ENCODE data around the gene ERFL.

- TF ChIP-seq CTCF (IDR thresholded peaks at IDR 0.05), result no peak
- no peak for TF ChIP-seq POLR2A (IDR thresholded peaks at IDR 0.05; ENCODE audit: low read depth)
- no peak for TF ChIP-seq EP300 (IDR thresholded peaks at IDR 0.05)
- no peak for TF ChIP-seq POLR2AphosphoS5 (IDR thresholded peaks at IDR 0.05)
Measured at GRCh38 chr19:41927497-41928192, 604 bp downstream of the ERFL start.

Data from esophagus muscularis mucosa (tissue), 4 donors.